Measurements from ENCODE around the gene SPON1.
"Not testable (repeated sequence)": the region's sequence is repeated elsewhere in the genome, so short reads cannot be mapped to it uniquely, and the experiment has no call there.

Gene SPON1

DNA sequence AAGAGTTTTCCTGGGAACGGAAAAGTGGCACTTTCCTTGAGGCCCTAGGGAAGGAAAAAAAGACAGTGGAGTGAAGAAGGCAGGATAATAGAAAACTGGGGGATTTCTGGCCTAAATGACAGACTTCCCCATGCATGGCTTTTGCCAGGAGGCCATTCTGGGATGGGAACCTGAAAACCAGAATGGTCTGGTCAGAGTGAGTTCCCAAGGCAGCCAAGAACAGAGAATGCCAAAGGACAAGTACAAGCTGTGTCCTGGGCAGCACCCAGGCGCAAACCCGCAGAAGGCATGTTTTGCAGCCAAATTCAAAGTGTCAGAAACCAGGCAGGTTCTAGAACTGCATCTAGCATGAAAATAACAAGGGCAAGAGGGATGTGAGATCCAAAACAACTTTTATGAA is 162.4 kb downstream of the SPON1 start:
- DNase-seq (ENCODE audit: low spot score): no peak

DNA sequence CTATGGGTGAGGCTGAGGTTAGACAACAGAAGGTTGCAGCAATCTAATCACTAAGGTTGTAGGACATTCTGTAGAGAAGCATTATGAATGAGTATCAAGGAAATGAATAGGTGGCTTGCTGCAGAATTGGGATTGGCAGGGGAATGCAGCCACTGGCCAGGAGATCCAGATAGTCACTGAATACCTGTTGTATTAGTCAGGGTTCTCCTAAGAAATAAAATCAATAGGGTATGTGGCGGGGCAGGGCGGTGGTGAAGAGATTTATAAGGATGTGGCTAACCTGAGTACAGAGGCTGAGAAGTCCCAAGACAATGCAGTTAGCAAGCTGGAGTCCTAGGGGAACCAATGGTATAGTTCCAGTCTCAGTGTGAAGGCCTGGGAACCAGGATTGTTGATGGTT is 163.0 kb downstream of the SPON1 start:
- DNase-seq (ENCODE audit: low spot score): no peak

- DNase-seq (ENCODE audit: low spot score): no peak
Observed at GRCh38 chr11:14127679-14128078, 165.2 kb downstream of the SPON1 start.

GRCh38 chr11:14132312-14132711 is 169.8 kb downstream of the SPON1 start:
- no peak for DNase-seq (ENCODE audit: low spot score)

- DNase-seq (ENCODE audit: low spot score): no peak
Observed at GRCh38 chr11:14133381-14133780, 170.9 kb downstream of the SPON1 start.

GRCh38 chr11:14136561-14136960 is 174.0 kb downstream of the SPON1 start:
- DNase-seq (ENCODE audit: low spot score): no peak

GRCh38 chr11:14137284-14137683 is 174.8 kb downstream of the SPON1 start:
- no peak for DNase-seq (ENCODE audit: low spot score)

- DNase-seq (ENCODE audit: low spot score): no peak
Observed at GRCh38 chr11:14140991-14141390, 178.5 kb downstream of the SPON1 start.

DNA sequence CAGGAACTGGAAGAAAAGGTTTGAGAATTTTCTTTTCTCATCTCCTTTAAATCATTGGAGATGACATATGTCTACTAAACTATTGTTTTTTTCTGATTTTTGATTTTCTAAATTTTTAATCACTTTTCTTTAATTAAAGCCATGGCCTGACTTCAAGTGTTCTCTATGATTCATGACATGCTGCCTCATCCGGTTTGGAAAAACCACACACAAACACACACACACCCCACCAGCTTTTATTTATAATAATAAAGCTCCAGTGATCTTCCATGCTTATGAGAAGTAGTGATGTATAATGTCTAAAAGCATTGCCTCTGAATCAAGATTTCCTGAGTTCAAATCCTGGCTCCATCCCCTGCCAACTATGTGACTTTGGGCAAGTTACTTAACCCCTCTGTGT is 179.2 kb downstream of the SPON1 start:
- no peak for DNase-seq (ENCODE audit: low spot score)

GRCh38 chr11:14144934-14145333 is 182.4 kb downstream of the SPON1 start:
- peak; percentile 46 for DNase-seq (ENCODE audit: low spot score)

- DNase-seq (ENCODE audit: low spot score): peak; percentile 14
Observed at GRCh38 chr11:14148653-14149273, 186.2 kb downstream of the SPON1 start.

DNA sequence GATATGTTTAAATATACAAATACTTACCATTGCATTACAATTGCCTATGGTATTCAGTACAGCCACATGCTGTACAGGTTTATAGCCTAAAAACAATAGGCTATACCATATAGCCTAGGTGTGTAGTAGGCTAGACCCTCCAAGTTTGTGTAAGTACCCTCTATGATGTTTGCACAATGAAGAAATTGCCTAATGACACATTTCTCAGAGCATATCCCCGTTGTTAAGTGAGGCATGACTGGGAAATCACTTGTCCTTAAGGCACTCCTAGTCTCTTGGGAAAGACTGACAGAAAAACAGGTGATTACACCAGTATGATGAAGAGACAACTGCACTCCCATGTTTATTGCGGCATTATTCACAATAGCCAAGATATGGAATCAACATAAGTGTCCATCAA is 187.2 kb downstream of the SPON1 start:
- no peak for DNase-seq (ENCODE audit: low spot score)

DNA sequence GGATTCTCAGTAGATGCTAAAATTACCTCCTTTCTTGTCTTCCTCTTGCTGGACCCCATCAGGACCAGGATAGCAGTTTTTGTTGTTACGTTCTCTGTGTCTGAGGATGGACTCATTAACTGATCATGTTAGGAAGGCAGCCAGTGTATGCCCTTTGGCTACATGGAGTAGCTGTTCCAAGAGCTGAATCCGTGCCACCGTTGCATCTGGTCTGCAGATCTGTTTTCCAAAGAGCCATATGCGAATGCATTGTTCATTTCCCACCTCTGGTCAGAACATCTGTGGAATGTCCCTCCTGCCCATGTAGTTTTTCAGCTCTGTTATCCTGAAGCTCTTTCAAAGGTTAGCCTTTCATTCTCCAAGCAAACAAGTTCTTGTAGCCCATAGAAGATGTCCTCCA is 188.4 kb downstream of the SPON1 start:
- no peak for DNase-seq (ENCODE audit: low spot score)

DNA sequence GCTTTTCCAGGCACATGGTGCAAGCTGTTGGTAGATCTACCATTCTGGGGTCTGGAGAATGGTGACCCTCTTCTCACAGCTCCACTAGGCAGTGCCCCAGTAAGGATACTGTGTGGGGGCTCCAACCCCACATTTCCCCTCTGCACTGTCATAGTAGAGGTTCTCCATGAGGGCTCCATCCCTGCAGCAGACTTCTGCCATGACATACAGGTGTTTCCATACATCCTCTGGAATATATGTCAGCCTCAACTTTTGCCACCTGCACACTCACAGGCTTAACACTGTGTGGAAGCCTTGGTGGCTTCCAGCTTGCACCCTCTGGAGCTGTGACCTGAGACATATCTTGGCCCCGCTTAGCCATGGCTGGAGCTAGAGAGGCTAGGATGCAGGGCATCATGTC is 191.6 kb downstream of the SPON1 start:
- DNase-seq (ENCODE audit: low spot score): not testable (repeated sequence)

DNA sequence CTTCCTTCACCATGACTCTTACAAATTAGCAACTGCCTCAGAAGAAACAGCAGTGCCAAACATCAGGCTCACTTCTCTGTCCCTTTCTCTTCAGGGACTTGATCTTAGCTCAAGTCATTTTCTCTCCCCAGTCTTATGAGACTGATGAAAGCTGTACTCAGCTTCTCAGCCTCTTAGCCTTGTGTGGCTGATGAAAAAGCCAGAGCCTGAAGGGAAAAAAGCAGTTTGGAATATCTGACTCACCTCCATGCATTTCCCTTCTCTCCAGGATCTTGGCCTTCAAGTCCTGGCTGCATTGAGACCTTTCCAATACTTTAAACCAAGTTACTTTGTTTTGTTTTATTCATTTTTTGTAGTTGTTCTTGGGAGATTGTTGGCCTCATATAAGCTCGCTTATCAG is 195.9 kb downstream of the SPON1 start:
- DNase-seq (ENCODE audit: low spot score): no peak

DNA sequence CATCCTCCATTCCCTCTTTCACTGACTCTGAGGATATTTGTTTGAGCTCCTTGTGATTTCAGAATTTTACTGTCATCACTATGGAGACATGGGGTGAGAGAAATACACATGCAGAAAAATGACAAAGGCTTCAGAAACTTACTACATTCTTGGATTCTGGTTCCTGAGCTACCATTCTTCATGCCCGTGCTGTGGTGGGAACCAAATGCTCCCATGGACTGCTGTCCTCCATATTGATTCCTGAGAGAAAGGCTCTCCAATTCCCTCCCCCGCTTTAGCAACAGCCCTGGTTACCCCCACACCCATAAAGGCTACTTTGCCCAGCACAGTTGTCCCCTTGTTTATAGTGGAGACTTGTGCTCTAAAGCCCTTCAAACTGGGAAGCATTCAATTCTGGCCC is 201.1 kb downstream of the SPON1 start:
- no peak for DNase-seq (ENCODE audit: low spot score)

DNA sequence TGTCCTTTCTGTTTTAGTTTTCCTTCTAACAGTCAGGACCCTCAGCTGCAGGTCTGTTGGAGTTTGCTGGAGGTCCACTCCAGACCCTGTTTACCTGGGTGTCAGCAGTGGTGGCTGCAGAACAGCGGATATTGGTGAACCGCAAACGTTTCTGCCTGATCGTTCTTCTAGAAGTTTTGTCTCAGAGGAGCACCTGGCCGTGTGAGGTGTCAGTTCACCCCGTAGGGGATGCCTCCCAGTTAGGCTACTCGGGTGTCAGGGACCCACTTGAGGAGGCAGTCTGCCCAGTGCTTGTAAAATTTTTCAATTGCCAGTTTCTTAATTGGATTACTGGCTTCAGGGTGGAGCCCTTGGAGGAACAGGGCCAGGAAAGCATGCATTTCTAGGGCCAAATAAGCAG is 211.2 kb downstream of the SPON1 start:
- not testable (repeated sequence) for DNase-seq (ENCODE audit: low spot score)

DNA sequence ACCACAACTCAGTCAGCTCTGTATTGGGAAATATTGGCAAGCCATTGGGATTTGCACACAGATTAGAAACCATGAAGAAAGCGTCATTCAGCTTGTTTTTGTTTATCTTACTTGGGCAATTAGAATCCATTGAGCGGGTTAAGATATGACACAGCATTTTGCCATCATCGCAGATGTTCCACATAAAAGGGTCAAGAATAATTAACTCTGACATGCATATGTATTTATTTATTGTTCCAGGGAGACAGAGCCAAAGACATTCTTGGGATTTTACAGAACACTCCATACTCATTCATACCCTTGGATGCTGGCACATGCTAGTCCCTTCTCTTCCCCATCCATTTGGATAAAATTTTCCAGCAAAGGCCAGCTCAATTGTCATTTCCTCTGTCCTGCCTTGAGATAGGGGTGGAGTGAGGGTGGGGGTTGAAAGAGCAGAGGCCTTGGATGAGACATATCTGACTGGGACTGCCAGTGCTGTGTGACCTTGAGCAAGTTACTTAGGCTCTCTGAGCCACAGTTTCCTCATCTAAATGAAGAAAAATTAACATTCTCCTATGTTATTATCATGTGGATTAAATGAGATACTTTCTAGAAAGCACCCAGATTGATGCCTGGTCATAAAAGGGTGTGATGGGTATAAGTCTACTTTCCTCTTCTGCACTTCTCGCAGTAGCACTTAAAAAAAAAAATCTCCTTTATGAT is 216.7 kb downstream of the SPON1 start:
- no peak for DNase-seq (ENCODE audit: low spot score)

DNA sequence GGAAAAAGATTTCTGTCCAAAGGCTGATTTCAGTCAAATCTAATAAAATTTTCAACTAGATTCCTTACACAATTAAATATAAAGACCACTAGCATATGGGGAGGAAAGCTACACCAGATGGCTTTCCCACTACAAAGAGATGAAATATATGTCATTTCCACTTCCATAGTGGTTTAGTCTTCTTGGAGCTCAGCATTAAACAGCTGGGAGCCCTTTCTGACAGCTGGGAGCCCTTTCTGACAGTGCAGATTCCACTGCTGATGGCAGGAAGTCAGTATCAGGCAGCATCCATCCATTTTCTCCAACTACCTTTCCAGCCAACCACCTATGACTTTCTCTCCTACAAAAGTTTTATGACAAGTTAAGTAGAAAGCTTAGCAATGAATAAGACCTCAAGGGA is 218.6 kb downstream of the SPON1 start:
- DNase-seq (ENCODE audit: low spot score): no peak

DNA sequence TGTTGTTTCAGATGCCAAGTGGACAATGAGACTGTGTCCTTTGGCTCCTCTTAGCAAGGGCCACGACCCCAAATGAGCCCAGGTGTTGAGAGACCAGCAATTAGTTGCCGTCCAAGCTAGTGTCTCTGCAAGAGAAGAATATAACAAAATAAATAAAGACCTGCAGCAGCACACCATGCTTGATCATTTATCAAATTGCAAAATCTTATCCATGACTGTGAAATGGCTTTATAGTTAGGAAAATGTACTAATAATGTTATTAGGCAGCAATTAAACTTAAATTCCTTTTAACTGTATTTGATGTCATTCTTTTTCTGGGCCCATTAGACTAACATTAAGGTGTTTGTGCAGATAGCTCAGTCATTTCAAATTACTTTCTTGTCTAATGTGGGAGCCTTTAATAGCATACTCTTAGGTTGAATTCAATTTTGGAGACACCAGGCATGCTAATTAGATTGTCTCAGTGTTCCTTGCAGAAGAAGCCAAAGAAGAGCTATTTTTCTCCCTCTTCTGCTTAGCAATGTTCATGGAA is 220.4 kb downstream of the SPON1 start:
- no peak for DNase-seq (ENCODE audit: low spot score)

- DNase-seq (ENCODE audit: low spot score): no peak
Observed at GRCh38 chr11:14184028-14184940, 221.8 kb downstream of the SPON1 start.

DNA sequence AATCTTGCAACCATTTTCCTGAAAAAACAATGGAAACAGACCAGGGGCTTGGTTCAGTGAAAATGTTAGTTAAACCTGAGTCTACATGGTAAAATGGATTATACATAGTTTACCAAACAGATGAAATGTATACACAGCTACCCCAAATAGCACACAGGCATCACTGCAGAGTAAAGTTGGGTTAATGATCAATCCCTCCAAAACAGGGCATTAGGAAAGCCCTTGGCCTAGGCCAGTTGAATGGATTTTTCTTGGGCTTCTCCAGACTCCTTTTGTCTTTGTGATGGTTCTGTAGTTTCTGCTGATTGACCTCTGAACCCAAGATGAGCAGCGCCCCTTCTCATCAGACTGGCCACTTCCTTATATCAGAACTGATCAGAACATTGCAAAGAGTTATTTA is 222.9 kb downstream of the SPON1 start:
- DNase-seq (ENCODE audit: low spot score): no peak
